Choroid plexus epithelial cell (primary cell): Measurements from ENCODE around the gene CHRNE.

Experiments used
- DNase-seq: peaks from one replicate; pipeline ENCODE4 v3.0.0-alpha.2; 2010; ENCODE audit warnings: low read depth
- H3K4me3 ChIP-seq: 2 replicates; pipeline ENCODE4 v1.5.1; 2011; ENCODE audit warnings: low read depth, mild to moderate bottlenecking, control low read depth, low read length, moderate library complexity
- TF ChIP-seq, protein P1 (sequence below): conservative IDR thresholded peaks from 2 replicates; pipeline ENCODE4 v1.5.1; 2011; ENCODE audit warnings: low read depth, mild to moderate bottlenecking, control low read depth, inconsistent platforms, low read length, moderate library complexity

Gene CHRNE

DNA sequence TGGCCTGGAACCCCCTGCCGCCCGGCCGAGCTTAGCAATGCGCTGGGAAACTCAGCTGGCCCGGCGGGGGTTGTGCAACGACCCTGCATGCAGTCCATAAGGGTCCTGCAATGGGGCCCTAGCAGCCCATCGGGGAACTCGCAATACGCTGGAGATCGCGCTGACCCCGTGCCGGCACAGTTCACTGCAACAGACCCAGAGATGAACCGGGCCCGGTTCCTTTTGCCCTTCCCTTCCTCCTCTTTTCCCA lies 36.6 kb upstream of the CHRNE start:
- DNase-seq, result peak; percentile 32
- TF ChIP-seq, protein P1, sequence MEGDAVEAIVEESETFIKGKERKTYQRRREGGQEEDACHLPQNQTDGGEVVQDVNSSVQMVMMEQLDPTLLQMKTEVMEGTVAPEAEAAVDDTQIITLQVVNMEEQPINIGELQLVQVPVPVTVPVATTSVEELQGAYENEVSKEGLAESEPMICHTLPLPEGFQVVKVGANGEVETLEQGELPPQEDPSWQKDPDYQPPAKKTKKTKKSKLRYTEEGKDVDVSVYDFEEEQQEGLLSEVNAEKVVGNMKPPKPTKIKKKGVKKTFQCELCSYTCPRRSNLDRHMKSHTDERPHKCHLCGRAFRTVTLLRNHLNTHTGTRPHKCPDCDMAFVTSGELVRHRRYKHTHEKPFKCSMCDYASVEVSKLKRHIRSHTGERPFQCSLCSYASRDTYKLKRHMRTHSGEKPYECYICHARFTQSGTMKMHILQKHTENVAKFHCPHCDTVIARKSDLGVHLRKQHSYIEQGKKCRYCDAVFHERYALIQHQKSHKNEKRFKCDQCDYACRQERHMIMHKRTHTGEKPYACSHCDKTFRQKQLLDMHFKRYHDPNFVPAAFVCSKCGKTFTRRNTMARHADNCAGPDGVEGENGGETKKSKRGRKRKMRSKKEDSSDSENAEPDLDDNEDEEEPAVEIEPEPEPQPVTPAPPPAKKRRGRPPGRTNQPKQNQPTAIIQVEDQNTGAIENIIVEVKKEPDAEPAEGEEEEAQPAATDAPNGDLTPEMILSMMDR, result no peak
- peak overlapping the region; percentile 93 for H3K4me3 ChIP-seq

DNA sequence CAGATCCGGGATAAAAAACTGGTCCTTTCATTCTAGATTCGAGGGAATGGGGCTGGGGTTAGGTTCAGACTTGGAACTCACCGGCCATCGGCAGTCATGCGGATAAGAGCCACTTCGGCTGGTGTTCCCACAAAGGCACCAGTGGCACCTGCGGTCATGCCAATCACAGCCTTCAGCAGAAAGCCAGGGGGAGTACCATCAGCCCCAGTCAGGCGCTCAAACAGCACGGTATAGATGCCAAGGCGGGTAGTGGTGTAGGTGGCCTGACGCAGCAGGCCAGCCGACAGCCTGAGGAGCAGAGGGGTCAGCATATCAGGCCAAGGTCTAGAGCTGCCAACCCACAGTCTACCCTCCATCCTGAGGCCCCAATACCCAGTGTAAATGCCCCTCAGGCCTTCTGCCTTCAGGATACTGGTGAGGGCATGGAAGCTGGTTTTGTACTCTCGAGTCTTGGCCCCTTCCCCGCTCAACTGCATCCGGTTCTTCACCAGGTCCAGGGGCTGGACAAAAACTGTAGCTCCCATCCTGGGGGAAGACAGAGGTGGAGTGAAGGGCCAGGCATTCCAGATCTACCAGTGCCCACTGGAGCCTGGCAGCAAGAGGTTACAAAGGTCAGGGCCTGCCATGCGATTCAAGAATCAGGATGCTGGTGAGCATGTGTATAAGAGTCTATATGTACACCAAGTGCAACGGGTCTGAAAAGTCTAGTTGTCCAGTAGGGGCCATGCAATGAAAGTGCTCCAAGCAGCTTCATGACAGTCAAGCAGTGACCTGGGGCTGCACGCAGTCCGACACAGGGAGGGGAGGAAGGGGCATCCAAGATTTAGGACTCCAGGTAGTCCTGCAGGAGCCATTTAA lies 36.0 kb upstream of the CHRNE start:
- peak; percentile 26 for DNase-seq
- TF ChIP-seq, protein P1, result peak; percentile 0
- H3K4me3 ChIP-seq, result peak overlapping the region; percentile 93

DNA sequence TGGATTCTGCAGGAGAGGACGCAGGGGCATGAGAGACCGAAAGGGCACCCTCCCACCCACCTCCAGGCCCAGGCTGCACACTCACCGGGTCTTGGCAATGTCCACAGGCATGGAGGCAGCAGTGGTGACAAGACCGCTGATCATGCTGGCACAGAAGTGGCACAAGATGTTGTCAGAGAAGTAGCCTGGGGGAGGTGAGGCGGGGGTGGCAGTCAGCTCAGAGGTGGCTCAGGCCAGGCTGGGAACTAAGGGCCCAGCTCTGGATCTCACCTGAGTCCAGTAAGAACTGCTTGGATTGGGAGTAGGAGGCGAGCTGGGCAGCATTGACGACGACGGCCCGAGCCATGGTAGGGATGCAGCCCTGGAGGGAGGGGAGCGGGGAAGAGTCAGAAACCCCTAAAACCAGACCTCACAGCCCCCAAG lies 35.2 kb upstream of the CHRNE start:
- H3K4me3 ChIP-seq, result no peak overlapping the region
- DNase-seq, result no peak
- TF ChIP-seq, protein P1, result no peak

DNA sequence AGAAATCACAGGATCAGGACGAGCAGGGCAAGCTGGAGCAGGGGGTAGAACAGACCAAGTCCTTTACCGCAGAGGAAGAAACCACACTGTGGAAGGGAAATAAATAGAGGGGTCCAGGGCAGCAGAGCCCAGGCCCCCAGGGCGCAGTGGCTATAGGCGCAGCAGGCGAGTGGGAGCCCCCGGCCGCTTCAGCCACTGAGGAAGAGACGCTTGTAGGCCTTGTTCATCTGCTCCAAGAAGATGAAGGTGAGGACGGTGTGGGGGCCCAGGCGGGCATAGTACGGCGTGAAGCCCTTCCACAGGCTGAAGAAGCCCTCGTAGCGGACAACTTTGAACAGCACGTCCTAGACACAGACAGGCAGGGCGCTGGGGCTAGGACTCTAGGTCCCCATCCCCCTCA lies 34.7 kb upstream of the CHRNE start:
- no peak overlapping the region for H3K4me3 ChIP-seq
- no peak for DNase-seq
- TF ChIP-seq, protein P1, result no peak

DNA sequence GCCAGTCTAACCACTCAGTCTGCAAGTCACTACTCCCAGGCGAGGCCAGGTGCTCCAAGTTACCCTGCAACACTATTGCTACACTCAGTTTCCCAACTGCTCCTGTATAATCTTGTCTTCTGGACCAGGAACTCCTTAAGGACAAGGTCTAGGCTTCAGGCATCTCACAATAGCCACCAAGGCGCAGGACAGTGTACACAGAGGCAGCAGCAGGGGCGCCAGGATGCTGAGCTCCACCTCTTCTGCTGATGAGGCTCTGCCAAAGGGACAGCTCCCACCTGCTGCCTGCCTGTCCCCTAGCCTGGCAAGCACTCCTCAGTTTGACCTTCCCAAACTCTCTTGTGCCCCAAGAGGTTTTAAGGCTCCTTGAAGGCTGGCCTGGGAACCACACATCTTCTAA lies 33.5 kb upstream of the CHRNE start:
- DNase-seq, result no peak
- TF ChIP-seq, protein P1, result no peak
- no peak overlapping the region for H3K4me3 ChIP-seq

DNA sequence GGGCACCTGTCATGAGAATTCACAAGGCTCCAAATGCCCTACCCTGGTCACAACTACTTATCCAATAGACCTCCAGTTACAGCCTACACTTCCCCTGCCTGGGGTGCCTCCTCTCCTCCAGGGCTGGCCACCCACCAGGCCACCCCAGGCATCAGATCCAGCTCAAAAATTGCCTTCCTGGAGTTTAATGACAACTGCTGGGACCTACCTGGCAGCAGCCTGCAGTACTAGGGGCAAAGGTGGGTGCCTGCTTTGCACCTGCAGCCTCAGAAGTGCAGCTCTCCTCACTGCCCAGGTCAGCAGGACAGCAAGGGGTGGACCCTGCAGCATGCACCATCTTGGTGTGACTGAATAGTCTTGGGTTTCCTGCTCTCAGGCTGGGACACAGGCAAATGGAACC lies 32.8 kb upstream of the CHRNE start:
- TF ChIP-seq, protein P1, result no peak
- H3K4me3 ChIP-seq, result no peak overlapping the region
- no peak for DNase-seq
